ENCODE measurements around the gene SEMA6B. TPM values are rescaled to one million over a fixed set of nuclear protein-coding genes. Genes with fewer than 3 reads are reported as not detected.
"Not testable (repeated sequence)": the region's sequence is repeated elsewhere in the genome, so short reads cannot be mapped to it uniquely, and the experiment has no call there.

SEMA6B gene
- total and polyA plus RNA-seq, 8 donors = 1.2 to 6.7 (median 2.0) TPM; not detected in 1

- H3K36me3 ChIP-seq = no peaks in the 10 kb centered on the region
- no peak for DNase-seq
- H3K9me3 ChIP-seq = no peaks in the 10 kb centered on the region
- TF ChIP-seq CTCF (IDR thresholded peaks at IDR 0.05) (no peak), POLR2A (IDR thresholded peaks at IDR 0.05) (no peak), POLR2AphosphoS5 (IDR thresholded peaks at IDR 0.05) (no peak), EP300 (IDR thresholded peaks at IDR 0.05) (no peak)
- peaks cover 6 to 83% (median 48%) of the 10 kb centered on the region in 3 donors for H3K27me3 ChIP-seq
- H3K4me3 ChIP-seq = peak overlapping the region in 2 of 4 donors; percentile 17 to 28
- H3K27ac ChIP-seq = no peak overlapping the region
- intact Hi-C loops (cut with DNase I; ENCODE audit: low total_unique reads) = no loop called here
- 2 to 15% (median 11%) methylated on average over 9 to 17 of the region's 17 CpGs for WGBS, 5 donors
- H3K4me1 ChIP-seq = peaks cover 4 to 19% (median 11%) of the 10 kb centered on the region in 4 donors
These were observed 39.2 kb upstream of the SEMA6B start for GRCh38 chr19:4598712-4599111.

GRCh38 chr19:4597975-4598671 is 38.6 kb upstream of the SEMA6B start:
- peak; percentile 34 to 67 for DNase-seq
- Histone ChIP-seq H3K36me3 (no peaks in the 10 kb centered on the region), H3K27ac (no peak overlapping the region), H3K4me3 (peak overlapping the region in 2 of 4 donors; percentile 17 to 28), H3K9me3 (no peaks in the 10 kb centered on the region), H3K27me3 (peaks cover 6 to 86% (median 48%) of the 10 kb centered on the region in 3 donors), H3K4me1 (peaks cover 4 to 19% (median 11%) of the 10 kb centered on the region in 4 donors)
- WGBS, 5 donors = 1 to 5% (median 1%) methylated on average over 18 to 32 of the region's 32 CpGs
- intact Hi-C loops (cut with DNase I; ENCODE audit: low total_unique reads) = no loop called here
- TF ChIP-seq POLR2AphosphoS5 (IDR thresholded peaks at IDR 0.05) (no peak), EP300 (IDR thresholded peaks at IDR 0.05) (no peak), CTCF (IDR thresholded peaks at IDR 0.05) (no peak), POLR2A (IDR thresholded peaks at IDR 0.05) (no peak)

- Histone ChIP-seq H3K27me3 (peaks cover 6 to 93% (median 54%) of the 10 kb centered on the region in 3 donors), H3K27ac (no peak overlapping the region), H3K9me3 (no peaks in the 10 kb centered on the region), H3K4me1 (peaks cover 4 to 19% (median 11%) of the 10 kb centered on the region in 4 donors), H3K4me3 (no peak overlapping the region), H3K36me3 (no peaks in the 10 kb centered on the region)
- intact Hi-C loops (cut with DNase I; ENCODE audit: low total_unique reads) = no loop called here
- WGBS, 5 donors = 6 to 9% (median 8%) methylated on average over 16 to 27 of the region's 27 CpGs
- no peak for TF ChIP-seq CTCF (IDR thresholded peaks at IDR 0.05)
- TF ChIP-seq EP300 (IDR thresholded peaks at IDR 0.05) = no peak
- no peak for TF ChIP-seq POLR2A (IDR thresholded peaks at IDR 0.05)
- TF ChIP-seq POLR2AphosphoS5 (IDR thresholded peaks at IDR 0.05) = no peak
- no peak for DNase-seq
These were observed 37.9 kb upstream of the SEMA6B start for GRCh38 chr19:4597278-4597974.

GRCh38 chr19:4596033-4596904 is 36.8 kb upstream of the SEMA6B start:
- Histone ChIP-seq H3K4me1 (peaks cover 4 to 19% (median 11%) of the 10 kb centered on the region in 4 donors), H3K4me3 (no peak overlapping the region), H3K9me3 (no peaks in the 10 kb centered on the region), H3K36me3 (no peaks in the 10 kb centered on the region), H3K27ac (no peak overlapping the region), H3K27me3 (peaks cover 6 to 100% (median 57%) of the 10 kb centered on the region in 3 donors)
- DNase-seq = no peak
- intact Hi-C loops (cut with DNase I; ENCODE audit: low total_unique reads) = no loop called here
- TF ChIP-seq CTCF (IDR thresholded peaks at IDR 0.05) = no peak
- no peak for TF ChIP-seq EP300 (IDR thresholded peaks at IDR 0.05)
- no peak for TF ChIP-seq POLR2AphosphoS5 (IDR thresholded peaks at IDR 0.05)
- TF ChIP-seq POLR2A (IDR thresholded peaks at IDR 0.05) = no peak
- WGBS, 5 donors = 32 to 48% (median 40%) methylated on average over 18 to 21 of the region's 21 CpGs

GRCh38 chr19:4595158-4595557 is 35.7 kb upstream of the SEMA6B start:
- H3K27me3 ChIP-seq = peaks cover 6 to 100% (median 56%) of the 10 kb centered on the region in 3 donors
- H3K36me3 ChIP-seq; DNase-seq; H3K4me3 ChIP-seq; intact Hi-C loops (cut with DNase I; ENCODE audit: low total_unique reads); H3K27ac ChIP-seq; H3K9me3 ChIP-seq: not testable (repeated sequence)
- H3K4me1 ChIP-seq = peaks cover 4 to 19% (median 11%) of the 10 kb centered on the region in 4 donors
- WGBS, 5 donors = 93 to 96% (median 94%) methylated on average over 9 of the region's 9 CpGs

Measured in stomach (tissue), 9 donors.